NCI-H2107 treated with DMSO at 0.1 percent for 48 hours (cell line): Measurements from ENCODE around the gene PCBP4.
"Not testable (repeated sequence)": the region's sequence is repeated elsewhere in the genome, so short reads cannot be mapped to it uniquely, and the experiment has no call there.

ENCODE experiments used
- DNase-seq: peaks from one replicate; lab custom pipeline; 2025; ENCODE audit not compliant: unreplicated experiment; lab: John Stamatoyannopoulos, UW

Gene PCBP4

GRCh38 chr3:51941463-51941797, 25.8 kb downstream of the PCBP4 start:
- no peak for DNase-seq

GRCh38 chr3:51940648-51941462, 26.4 kb downstream of the PCBP4 start:
- DNase-seq, result no peak

- no peak for DNase-seq
Measured at GRCh38 chr3:51938780-51939425, 28.4 kb downstream of the PCBP4 start.

- DNase-seq, result no peak
Measured at GRCh38 chr3:51937611-51938450, 29.4 kb downstream of the PCBP4 start.

- no peak for DNase-seq
Measured at GRCh38 chr3:51937014-51937413, 30.2 kb downstream of the PCBP4 start.

- no peak for DNase-seq
Measured at GRCh38 chr3:51935886-51936755, 31.1 kb downstream of the PCBP4 start.

GRCh38 chr3:51934991-51935885, 32.0 kb downstream of the PCBP4 start:
- DNase-seq, result no peak

GRCh38 chr3:51934139-51934850, 33.0 kb downstream of the PCBP4 start:
- no peak for DNase-seq

GRCh38 chr3:51933471-51934138, 33.6 kb downstream of the PCBP4 start:
- DNase-seq, result no peak

- DNase-seq, result no peak
Measured at GRCh38 chr3:51932471-51933370, 34.5 kb downstream of the PCBP4 start.

GRCh38 chr3:51931756-51932155, 35.5 kb downstream of the PCBP4 start:
- DNase-seq, result no peak

GRCh38 chr3:51930439-51930838, 36.8 kb downstream of the PCBP4 start:
- no peak for DNase-seq

- DNase-seq, result no peak
Measured at GRCh38 chr3:51929420-51930003, 37.7 kb downstream of the PCBP4 start.

- DNase-seq, result not testable (repeated sequence)
Measured at GRCh38 chr3:51928981-51929380, 38.3 kb downstream of the PCBP4 start.

- no peak for DNase-seq
Measured at GRCh38 chr3:51928438-51928837, 38.8 kb downstream of the PCBP4 start.

- DNase-seq, result no peak
Measured at GRCh38 chr3:51927061-51927977, 39.9 kb downstream of the PCBP4 start.
